Measurements from ENCODE around the gene TTC28. TPM values are rescaled to one million over a fixed set of nuclear protein-coding genes. Genes with fewer than 3 reads are reported as not detected.

The TTC28 gene
- total and polyA plus RNA-seq, 4 donors = 3.1 to 74.9 (median 26.1) TPM

DNA sequence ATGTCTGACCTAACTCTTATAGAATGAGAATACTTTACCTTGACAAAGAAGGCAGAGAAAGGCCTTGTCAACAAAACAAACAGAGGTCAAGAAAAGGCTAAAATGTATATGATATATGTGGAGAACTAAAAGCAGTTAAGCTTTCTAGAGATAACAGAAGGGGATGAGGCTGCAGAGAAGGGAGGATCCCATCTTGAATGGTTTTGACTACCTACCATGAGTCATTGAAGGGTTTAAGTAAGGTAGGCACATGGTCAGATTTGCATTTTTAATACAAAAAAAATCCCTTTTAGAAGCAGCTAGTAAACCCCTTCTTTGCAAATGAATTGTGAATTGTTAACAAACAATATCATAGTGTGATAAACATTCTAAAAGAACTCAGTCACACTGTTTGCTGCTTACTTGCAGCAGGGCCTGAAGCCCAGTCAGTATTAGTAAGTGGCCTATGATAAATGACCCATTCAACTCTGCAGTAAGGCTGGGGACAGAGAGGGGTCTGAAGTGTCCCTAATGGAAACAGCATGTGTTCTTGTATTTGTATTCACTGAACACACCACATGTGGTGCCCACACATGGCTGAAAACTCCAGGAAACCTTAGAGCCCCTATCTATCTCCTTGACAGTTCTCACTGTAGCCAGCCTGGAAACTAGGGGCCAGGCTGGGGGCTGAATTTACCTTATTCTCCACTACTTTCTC lies 431.8 kb downstream of the TTC28 start:
- H3K27ac ChIP-seq (ENCODE audit: low read depth in 1 of 2, low read length in 2 of 2) = no peak overlapping the region
- DNase-seq = no peak
- no peaks in the 10 kb centered on the region for H3K36me3 ChIP-seq (ENCODE audit: control insufficient read depth in 1 of 2, insufficient read depth in 2 of 2, low read length in 1 of 2)
- intact Hi-C loops (cut with DNase I) = no loop called here
- no peaks in the 10 kb centered on the region for H3K9me3 ChIP-seq (ENCODE audit: control insufficient read depth, low read length)
- no peaks in the 10 kb centered on the region for H3K27me3 ChIP-seq (ENCODE audit: control insufficient read depth in 1 of 2, insufficient read depth in 2 of 2, low read length in 1 of 2)
- no peak for ATAC-seq (ENCODE audit: low FRiP score)
- H3K4me1 ChIP-seq (ENCODE audit: control insufficient read depth in 1 of 2, insufficient read depth in 2 of 2, low read length in 2 of 2) = peaks cover 0 to 6% of the 10 kb centered on the region in 2 donors
- no peak overlapping the region for H3K4me3 ChIP-seq (ENCODE audit: low read length in 2 of 2)

GRCh38 chr22:28247136-28247535 lies 432.5 kb downstream of the TTC28 start:
- H3K4me1 ChIP-seq (ENCODE audit: control insufficient read depth in 1 of 2, insufficient read depth in 2 of 2, low read length in 2 of 2) = peaks cover 0 to 6% of the 10 kb centered on the region in 2 donors
- no peaks in the 10 kb centered on the region for H3K27me3 ChIP-seq (ENCODE audit: control insufficient read depth in 1 of 2, insufficient read depth in 2 of 2, low read length in 1 of 2)
- WGBS, 2 donors = 91 to 92% methylated on average over 5 of the region's 5 CpGs
- ATAC-seq (ENCODE audit: low FRiP score) (no peak), DNase-seq (no peak)
- no peaks in the 10 kb centered on the region for H3K36me3 ChIP-seq (ENCODE audit: control insufficient read depth in 1 of 2, insufficient read depth in 2 of 2, low read length in 1 of 2)
- no peaks in the 10 kb centered on the region for H3K9me3 ChIP-seq (ENCODE audit: control insufficient read depth, low read length)
- H3K4me3 ChIP-seq (ENCODE audit: low read length in 2 of 2) = no peak overlapping the region
- intact Hi-C loops (cut with DNase I) = no loop called here
- no peak overlapping the region for H3K27ac ChIP-seq (ENCODE audit: low read depth in 1 of 2, low read length in 2 of 2)

GRCh38 chr22:28246397-28246796 lies 433.2 kb downstream of the TTC28 start:
- ATAC-seq (ENCODE audit: low FRiP score) (no peak), DNase-seq (no peak)
- Histone ChIP-seq H3K9me3 (ENCODE audit: control insufficient read depth, low read length) (no peaks in the 10 kb centered on the region), H3K27me3 (ENCODE audit: control insufficient read depth in 1 of 2, insufficient read depth in 2 of 2, low read length in 1 of 2) (no peaks in the 10 kb centered on the region), H3K27ac (ENCODE audit: low read depth in 1 of 2, low read length in 2 of 2) (no peak overlapping the region), H3K36me3 (ENCODE audit: control insufficient read depth in 1 of 2, insufficient read depth in 2 of 2, low read length in 1 of 2) (no peaks in the 10 kb centered on the region), H3K4me3 (ENCODE audit: low read length in 2 of 2) (no peak overlapping the region), H3K4me1 (ENCODE audit: control insufficient read depth in 1 of 2, insufficient read depth in 2 of 2, low read length in 2 of 2) (peaks cover 0 to 6% of the 10 kb centered on the region in 2 donors)
- intact Hi-C loops (cut with DNase I) = no loop called here
- WGBS, 2 donors = 70 to 80% methylated on average over 2 of the region's 2 CpGs

GRCh38 chr22:28245579-28246224 lies 433.9 kb downstream of the TTC28 start:
- no peak for DNase-seq
- H3K27ac ChIP-seq (ENCODE audit: low read depth in 1 of 2, low read length in 2 of 2) = no peak overlapping the region
- 91 to 92% methylated on average over 5 of the region's 5 CpGs for WGBS, 2 donors
- intact Hi-C loops (cut with DNase I) = no loop called here
- no peaks in the 10 kb centered on the region for H3K36me3 ChIP-seq (ENCODE audit: control insufficient read depth in 1 of 2, insufficient read depth in 2 of 2, low read length in 1 of 2)
- no peaks in the 10 kb centered on the region for H3K27me3 ChIP-seq (ENCODE audit: control insufficient read depth in 1 of 2, insufficient read depth in 2 of 2, low read length in 1 of 2)
- H3K4me3 ChIP-seq (ENCODE audit: low read length in 2 of 2) = no peak overlapping the region
- H3K9me3 ChIP-seq (ENCODE audit: control insufficient read depth, low read length) = no peaks in the 10 kb centered on the region
- no peak for ATAC-seq (ENCODE audit: low FRiP score)
- H3K4me1 ChIP-seq (ENCODE audit: control insufficient read depth in 1 of 2, insufficient read depth in 2 of 2, low read length in 2 of 2) = peaks cover 0 to 6% of the 10 kb centered on the region in 2 donors

DNA sequence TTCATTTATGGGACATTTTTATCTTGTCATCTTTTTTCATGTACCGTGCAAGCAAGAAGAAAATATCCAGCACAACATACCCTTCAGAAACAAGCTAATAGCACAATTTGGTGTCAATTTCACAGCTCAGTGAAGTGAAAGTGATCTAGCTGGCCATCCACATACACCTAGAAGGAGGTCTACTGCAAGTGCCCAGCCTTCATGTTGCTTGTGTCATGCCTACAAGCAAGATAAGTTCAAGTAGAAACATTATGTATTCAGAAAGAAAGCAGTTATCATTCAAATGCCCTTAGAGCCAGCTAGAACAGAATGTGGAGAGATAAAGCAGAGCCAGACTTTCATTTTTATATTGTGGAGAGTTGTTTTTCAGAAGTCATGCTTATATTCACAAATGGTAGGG lies 434.9 kb downstream of the TTC28 start:
- 59 to 70% methylated on average over 1 of the region's 1 CpG for WGBS, 2 donors
- DNase-seq (no peak), ATAC-seq (ENCODE audit: low FRiP score) (no peak)
- Histone ChIP-seq H3K4me3 (ENCODE audit: low read length in 2 of 2) (no peak overlapping the region), H3K27me3 (ENCODE audit: control insufficient read depth in 1 of 2, insufficient read depth in 2 of 2, low read length in 1 of 2) (no peaks in the 10 kb centered on the region), H3K36me3 (ENCODE audit: control insufficient read depth in 1 of 2, insufficient read depth in 2 of 2, low read length in 1 of 2) (no peaks in the 10 kb centered on the region), H3K9me3 (ENCODE audit: control insufficient read depth, low read length) (no peaks in the 10 kb centered on the region), H3K4me1 (ENCODE audit: control insufficient read depth in 1 of 2, insufficient read depth in 2 of 2, low read length in 2 of 2) (peaks cover 0 to 6% of the 10 kb centered on the region in 2 donors), H3K27ac (ENCODE audit: low read depth in 1 of 2, low read length in 2 of 2) (no peak overlapping the region)
- intact Hi-C loops (cut with DNase I) = no loop called here

DNA sequence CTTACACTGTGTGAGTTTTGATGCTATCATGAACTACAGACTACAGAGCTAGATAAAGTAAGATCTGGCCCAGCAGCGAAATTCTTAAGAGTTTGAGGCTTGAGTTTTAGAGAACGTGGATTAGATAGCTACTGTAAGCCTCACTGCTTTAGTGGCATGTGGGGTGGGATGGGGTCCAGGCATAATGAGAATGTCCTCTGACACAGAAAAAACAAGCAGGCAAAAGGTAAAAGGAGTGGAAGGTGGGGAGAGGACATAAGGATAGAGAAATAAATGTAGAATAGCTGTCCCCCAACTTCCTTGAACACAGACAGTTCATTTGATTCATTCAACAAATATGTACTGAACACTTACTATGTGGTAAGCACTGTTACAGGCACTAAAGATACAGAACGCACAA lies 436.1 kb downstream of the TTC28 start:
- Histone ChIP-seq H3K4me1 (ENCODE audit: control insufficient read depth in 1 of 2, insufficient read depth in 2 of 2, low read length in 2 of 2) (peaks cover 0 to 6% of the 10 kb centered on the region in 2 donors), H3K36me3 (ENCODE audit: control insufficient read depth in 1 of 2, insufficient read depth in 2 of 2, low read length in 1 of 2) (no peaks in the 10 kb centered on the region), H3K9me3 (ENCODE audit: control insufficient read depth, low read length) (no peaks in the 10 kb centered on the region), H3K27ac (ENCODE audit: low read depth in 1 of 2, low read length in 2 of 2) (no peak overlapping the region), H3K4me3 (ENCODE audit: low read length in 2 of 2) (no peak overlapping the region), H3K27me3 (ENCODE audit: control insufficient read depth in 1 of 2, insufficient read depth in 2 of 2, low read length in 1 of 2) (no peaks in the 10 kb centered on the region)
- ATAC-seq (ENCODE audit: low FRiP score) (no peak), DNase-seq (no peak)
- intact Hi-C loops (cut with DNase I) = no loop called here
- WGBS, 2 donors = 69 to 74% methylated on average over 3 of the region's 3 CpGs

GRCh38 chr22:28241656-28242290 lies 437.9 kb downstream of the TTC28 start:
- DNase-seq (no peak), ATAC-seq (ENCODE audit: low FRiP score) (no peak)
- Histone ChIP-seq H3K36me3 (ENCODE audit: control insufficient read depth in 1 of 2, insufficient read depth in 2 of 2, low read length in 1 of 2) (no peaks in the 10 kb centered on the region), H3K4me1 (ENCODE audit: control insufficient read depth in 1 of 2, insufficient read depth in 2 of 2, low read length in 2 of 2) (peaks cover 0 to 6% of the 10 kb centered on the region in 2 donors), H3K9me3 (ENCODE audit: control insufficient read depth, low read length) (no peaks in the 10 kb centered on the region), H3K4me3 (ENCODE audit: low read length in 2 of 2) (no peak overlapping the region), H3K27me3 (ENCODE audit: control insufficient read depth in 1 of 2, insufficient read depth in 2 of 2, low read length in 1 of 2) (no peaks in the 10 kb centered on the region), H3K27ac (ENCODE audit: low read depth in 1 of 2, low read length in 2 of 2) (no peak overlapping the region)
- intact Hi-C loops (cut with DNase I) = no loop called here
- 83% methylated on average over 5 of the region's 5 CpGs for WGBS, 2 donors

DNA sequence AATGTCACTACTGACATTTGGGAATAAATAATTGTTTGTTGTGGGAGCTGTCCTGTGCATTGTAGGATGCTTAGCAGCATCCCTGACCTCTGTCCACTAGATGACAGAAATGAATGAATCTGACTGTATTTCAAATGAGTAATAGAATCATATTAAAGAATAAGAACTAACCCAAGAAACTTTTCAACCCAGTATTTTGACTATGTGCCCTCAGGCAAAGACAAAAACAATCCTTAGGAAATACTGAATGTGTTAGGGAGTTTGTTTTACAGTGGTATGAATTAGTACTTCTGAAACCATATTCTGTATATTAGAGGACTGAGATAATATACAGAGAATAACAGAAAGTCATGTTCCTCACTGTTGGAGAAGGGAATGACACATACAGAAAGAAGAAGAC lies 439.7 kb downstream of the TTC28 start:
- Histone ChIP-seq H3K4me1 (ENCODE audit: control insufficient read depth in 1 of 2, insufficient read depth in 2 of 2, low read length in 2 of 2) (peaks cover 0 to 6% of the 10 kb centered on the region in 2 donors), H3K4me3 (ENCODE audit: low read length in 2 of 2) (no peak overlapping the region), H3K27me3 (ENCODE audit: control insufficient read depth in 1 of 2, insufficient read depth in 2 of 2, low read length in 1 of 2) (no peaks in the 10 kb centered on the region), H3K9me3 (ENCODE audit: control insufficient read depth, low read length) (no peaks in the 10 kb centered on the region), H3K36me3 (ENCODE audit: control insufficient read depth in 1 of 2, insufficient read depth in 2 of 2, low read length in 1 of 2) (no peaks in the 10 kb centered on the region), H3K27ac (ENCODE audit: low read depth in 1 of 2, low read length in 2 of 2) (no peak overlapping the region)
- ATAC-seq (ENCODE audit: low FRiP score) = no peak
- intact Hi-C loops (cut with DNase I) = no loop called here
- DNase-seq = no peak

DNA sequence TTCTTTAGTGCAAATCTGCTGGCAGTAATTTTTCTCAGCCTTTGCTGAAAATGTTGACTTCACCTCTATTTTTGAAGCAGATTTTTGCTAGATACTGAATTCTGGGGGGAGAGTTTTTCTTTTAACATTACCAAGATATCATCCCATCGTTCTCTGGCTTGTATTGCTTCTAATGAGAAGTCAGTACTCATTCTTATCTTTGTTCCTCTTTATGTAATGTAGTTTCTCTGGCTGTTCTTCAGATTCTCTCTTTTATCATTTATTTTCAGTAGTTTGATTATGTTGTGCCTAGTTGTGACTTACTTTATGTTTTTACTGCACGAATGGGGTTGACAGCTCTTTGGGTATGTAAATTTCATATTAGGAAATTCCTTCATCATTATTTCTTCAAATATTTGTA lies 441.9 kb downstream of the TTC28 start:
- no peak for DNase-seq
- WGBS, 2 donors = 79 to 84% methylated on average over 2 of the region's 2 CpGs
- no peaks in the 10 kb centered on the region for H3K36me3 ChIP-seq (ENCODE audit: control insufficient read depth in 1 of 2, insufficient read depth in 2 of 2, low read length in 1 of 2)
- peaks cover 0 to 3% of the 10 kb centered on the region in 2 donors for H3K4me1 ChIP-seq (ENCODE audit: control insufficient read depth in 1 of 2, insufficient read depth in 2 of 2, low read length in 2 of 2)
- H3K4me3 ChIP-seq (ENCODE audit: low read length in 2 of 2) = no peak overlapping the region
- ATAC-seq (ENCODE audit: low FRiP score) = no peak
- intact Hi-C loops (cut with DNase I) = no loop called here
- no peak overlapping the region for H3K27ac ChIP-seq (ENCODE audit: low read depth in 1 of 2, low read length in 2 of 2)
- no peaks in the 10 kb centered on the region for H3K9me3 ChIP-seq (ENCODE audit: control insufficient read depth, low read length)
- H3K27me3 ChIP-seq (ENCODE audit: control insufficient read depth in 1 of 2, insufficient read depth in 2 of 2, low read length in 1 of 2) = no peaks in the 10 kb centered on the region
